Progenitor cell of endocrine pancreas (in vitro differentiated cells): ENCODE results near the gene RNF4. TPM values are rescaled to one million over a fixed set of nuclear protein-coding genes. Genes with fewer than 3 reads are reported as not detected.

Source experiments
- DNase-seq: peaks from one replicate; pipeline ENCODE4 v3.0.0; 2021; ENCODE audit warnings: low spot score; ENCODE audit not compliant: unreplicated experiment
- H3K27ac Mint-ChIP-seq: 2 replicates; pipeline ENCODE4 v1.8.0; 2021; ENCODE audit warnings: mild to moderate bottlenecking, moderate library complexity, mixed read lengths
- H3K27me3 Mint-ChIP-seq: 2 replicates; pipeline ENCODE4 v1.8.0; 2021; ENCODE audit warnings: mixed read lengths
- H3K36me3 Mint-ChIP-seq: 2 replicates; pipeline ENCODE4 v1.8.0; 2022; ENCODE audit warnings: mixed read lengths; ENCODE audit not compliant: insufficient read depth
- H3K4me1 Mint-ChIP-seq: 2 replicates; pipeline ENCODE4 v1.8.0; 2021; ENCODE audit warnings: low read depth, mixed read lengths
- H3K4me3 Mint-ChIP-seq: 2 replicates; pipeline ENCODE4 v1.8.0; 2021; ENCODE audit warnings: low read depth, mild to moderate bottlenecking, moderate library complexity, mixed read lengths
- H3K9me3 Mint-ChIP-seq: 2 replicates; pipeline ENCODE4 v1.8.0; 2021; ENCODE audit warnings: low read depth, mixed read lengths
- CTCF ChIP-seq: fragments of 200-600 bp; sonication (generic); IDR thresholded peaks from one replicate; pipeline ENCODE4 v1.5.0; 2021; ENCODE audit warnings: antibody characterized with exemption, mild to moderate bottlenecking; ENCODE audit not compliant: unreplicated experiment
- total RNA-seq: library from RNA; stranded (reverse); gene quantifications from 2 replicates; pipeline ENCODE4 v1.2.1, GENCODE V29; 2021

RNF4 gene
- total RNA-seq, 1 donor from 2014 or later = 44.2 TPM

GRCh38 chr4:2441393-2442174 is 27.3 kb upstream of the RNF4 start:
- no peak overlapping the region for H3K4me3 Mint-ChIP-seq
- no peaks in the 10 kb centered on the region for H3K9me3 Mint-ChIP-seq
- H3K4me1 Mint-ChIP-seq = no peaks in the 10 kb centered on the region
- peak; percentile 45 for DNase-seq
- H3K27me3 Mint-ChIP-seq = no peaks in the 10 kb centered on the region
- no peaks in the 10 kb centered on the region for H3K36me3 Mint-ChIP-seq
- H3K27ac Mint-ChIP-seq = no peak overlapping the region
- peak; percentile 70 for TF ChIP-seq CTCF

- H3K36me3 Mint-ChIP-seq = no peaks in the 10 kb centered on the region
- no peak overlapping the region for H3K27ac Mint-ChIP-seq
- no peak for DNase-seq
- H3K27me3 Mint-ChIP-seq = no peaks in the 10 kb centered on the region
- no peak for TF ChIP-seq CTCF
- no peak overlapping the region for H3K4me3 Mint-ChIP-seq
- no peaks in the 10 kb centered on the region for H3K9me3 Mint-ChIP-seq
- H3K4me1 Mint-ChIP-seq = no peaks in the 10 kb centered on the region
Observed at GRCh38 chr4:2442175-2442993, 26.5 kb upstream of the RNF4 start.

- H3K27me3 Mint-ChIP-seq = no peaks in the 10 kb centered on the region
- DNase-seq = no peak
- no peak for TF ChIP-seq CTCF
Observed at GRCh38 chr4:2443061-2443730, 25.7 kb upstream of the RNF4 start.

GRCh38 chr4:2443956-2444740 is 24.8 kb upstream of the RNF4 start:
- Mint-ChIP-seq H3K27me3 (no peaks in the 10 kb centered on the region), H3K9me3 (no peaks in the 10 kb centered on the region), H3K36me3 (no peaks in the 10 kb centered on the region), H3K4me1 (no peaks in the 10 kb centered on the region), H3K4me3 (no peak overlapping the region), H3K27ac (no peak overlapping the region)
- DNase-seq = no peak
- no peak for TF ChIP-seq CTCF

More at GRCh38 chr4:2443061-2443730, 25.7 kb upstream of the RNF4 start:
- H3K27ac Mint-ChIP-seq = no peak overlapping the region
- H3K36me3 Mint-ChIP-seq = no peaks in the 10 kb centered on the region
- H3K4me3 Mint-ChIP-seq = no peak overlapping the region
- no peaks in the 10 kb centered on the region for H3K4me1 Mint-ChIP-seq
- H3K9me3 Mint-ChIP-seq = no peaks in the 10 kb centered on the region
